Karpas-422 (cell line): ENCODE measurements around the gene TLK1. TPM values are rescaled to one million over a fixed set of nuclear protein-coding genes. Genes with fewer than 3 reads are reported as not detected.
"Not testable (repeated sequence)": the region's sequence is repeated elsewhere in the genome, so short reads cannot be mapped to it uniquely, and the experiment has no call there.

Experiments used
- DNase-seq: peaks from one replicate; pipeline ENCODE4 v3.0.0-alpha.2; 2015
- H2AFZ ChIP-seq: fragments of 200-600 bp; sonication (generic); 2 replicates; pipeline ENCODE4 v1.6.1; 2014; ENCODE audit warnings: antibody characterized with exemption, low read length, mixed read lengths
- H3K27ac ChIP-seq: fragments of 200-600 bp; sonication (generic); 2 replicates; pipeline ENCODE4 v1.5.1; 2014; ENCODE audit warnings: mild to moderate bottlenecking, low read length, moderate library complexity
- H3K27me3 ChIP-seq: fragments of 200-600 bp; sonication (generic); 2 replicates; pipeline ENCODE4 v1.6.1; 2014; ENCODE audit warnings: low read length, mixed read lengths
- H3K36me3 ChIP-seq: fragments of 200-600 bp; sonication (generic); 2 replicates; pipeline ENCODE4 v1.6.1; 2014; ENCODE audit warnings: low read length, mixed read lengths; ENCODE audit not compliant: insufficient read depth
- H3K4me1 ChIP-seq: fragments of 200-600 bp; sonication (generic); 2 replicates; pipeline ENCODE4 v1.6.1; 2014; ENCODE audit warnings: mild to moderate bottlenecking, low read length, mixed read lengths
- H3K4me2 ChIP-seq: fragments of 200-600 bp; sonication (generic); 2 replicates; pipeline ENCODE4 v1.6.1; 2014; ENCODE audit warnings: low read length, low read depth, mild to moderate bottlenecking; ENCODE audit not compliant: poor library complexity, severe bottlenecking
- H3K4me3 ChIP-seq: fragments of 200-600 bp; sonication (generic); 2 replicates; pipeline ENCODE4 v1.5.1; 2014; ENCODE audit warnings: mild to moderate bottlenecking, antibody characterized with exemption, low read length, mixed read lengths
- H3K79me2 ChIP-seq: fragments of 200-600 bp; sonication (generic); 2 replicates; pipeline ENCODE4 v1.6.1; 2014; ENCODE audit warnings: mild to moderate bottlenecking, low read length, mixed read lengths
- H3K9ac ChIP-seq: fragments of 200-600 bp; sonication (generic); 2 replicates; pipeline ENCODE4 v1.6.0; 2014; ENCODE audit warnings: low read length
- H3K9me2 ChIP-seq: fragments of 200-600 bp; sonication (generic), shearing (Covaris generic); replicated peaks from 2 replicates; pipeline ENCODE4 v1.6.0; 2014; ENCODE audit warnings: mild to moderate bottlenecking, low read length, moderate library complexity; ENCODE audit not compliant: insufficient read depth
- H3K9me3 ChIP-seq: fragments of 300-700, 200-600 bp; sonication (generic); 2 replicates; pipeline ENCODE4 v1.6.1; 2014; ENCODE audit warnings: low read length, mixed read lengths
- H4K20me1 ChIP-seq: fragments of 200-600 bp; sonication (generic); 2 replicates; pipeline ENCODE4 v1.6.1; 2014; ENCODE audit warnings: mild to moderate bottlenecking, antibody characterized with exemption, low read length, low read depth; ENCODE audit not compliant: insufficient read depth
- total RNA-seq: library from RNA; depleted of rRNA; stranded (reverse); fragments of >200 nt; shearing (Covaris generic); gene quantifications from 2 replicates; pipeline ENCODE4 v1.2.3, GENCODE V29; 2014; ENCODE audit warnings: low replicate concordance

TLK1 gene
- total RNA-seq, 1 experiment from 2014 or later = 22.8 TPM

DNA sequence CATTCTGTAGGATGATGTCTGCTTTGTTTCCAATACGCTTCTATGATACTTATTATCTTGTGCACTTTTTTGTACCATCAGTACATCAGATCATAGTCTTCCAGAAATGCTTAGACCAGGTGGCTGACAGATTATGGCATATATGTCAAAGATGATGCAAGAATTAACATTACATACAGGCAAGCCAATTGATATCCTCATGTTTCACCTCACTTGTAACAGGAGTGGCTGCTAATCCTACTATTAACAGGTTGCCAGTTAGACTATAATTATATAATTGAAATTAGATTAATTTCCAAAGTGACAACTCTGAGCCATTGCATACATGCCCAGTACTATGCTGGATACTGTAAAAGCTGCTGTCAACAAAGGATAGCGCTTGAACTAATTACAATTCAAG is 77.2 kb downstream of the TLK1 start:
- no peaks in the 10 kb centered on the region for H3K36me3 ChIP-seq
- DNase-seq = no peak
- no peak overlapping the region for H2AFZ ChIP-seq
- H3K9ac ChIP-seq = no peak overlapping the region
- H3K9me3 ChIP-seq = no peaks in the 10 kb centered on the region
- peaks cover 6% of the 10 kb centered on the region; the same call in 1 of the 2 replicates for H3K4me1 ChIP-seq
- no peaks in the 10 kb centered on the region for H4K20me1 ChIP-seq
- H3K4me3 ChIP-seq = no peak overlapping the region
- H3K4me2 ChIP-seq = no peak overlapping the region
- H3K79me2 ChIP-seq = peaks cover 85% of the 10 kb centered on the region
- H3K27ac ChIP-seq = no peak overlapping the region
- no peaks in the 10 kb centered on the region for H3K27me3 ChIP-seq
- H3K9me2 ChIP-seq = no peaks in the 10 kb centered on the region

DNA sequence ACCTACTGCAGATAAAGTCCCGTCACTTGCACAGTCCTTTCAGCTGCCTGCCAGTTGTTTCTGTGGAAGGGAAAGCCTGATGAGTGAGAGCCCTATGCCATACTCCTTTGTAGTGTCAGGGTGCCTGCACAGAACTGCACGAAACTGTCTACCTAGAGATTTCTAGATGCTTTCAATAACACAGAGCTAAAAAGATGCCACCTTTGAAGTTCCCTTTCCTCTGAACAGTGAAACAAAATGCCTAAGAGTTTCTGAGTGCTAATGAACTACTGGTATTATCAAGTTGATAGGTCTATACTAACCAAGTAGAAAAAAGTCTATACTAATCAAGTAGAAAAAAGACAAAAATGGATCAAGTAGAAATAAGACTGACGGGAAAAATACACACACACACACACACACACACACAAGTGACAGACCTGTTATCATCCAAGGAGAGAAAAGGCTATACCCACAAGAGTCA is 79.0 kb downstream of the TLK1 start:
- Histone ChIP-seq H3K27ac (no peak overlapping the region), H3K27me3 (no peaks in the 10 kb centered on the region), H3K79me2 (peaks cover 79% of the 10 kb centered on the region), H4K20me1 (no peaks in the 10 kb centered on the region), H3K4me1 (peaks cover 3% of the 10 kb centered on the region; the same call in 1 of the 2 replicates), H3K9ac (no peak overlapping the region), H2AFZ (no peak overlapping the region), H3K9me3 (no peaks in the 10 kb centered on the region), H3K4me2 (no peak overlapping the region), H3K9me2 (no peaks in the 10 kb centered on the region), H3K4me3 (no peak overlapping the region), H3K36me3 (no peaks in the 10 kb centered on the region)
- no peak for DNase-seq

DNA sequence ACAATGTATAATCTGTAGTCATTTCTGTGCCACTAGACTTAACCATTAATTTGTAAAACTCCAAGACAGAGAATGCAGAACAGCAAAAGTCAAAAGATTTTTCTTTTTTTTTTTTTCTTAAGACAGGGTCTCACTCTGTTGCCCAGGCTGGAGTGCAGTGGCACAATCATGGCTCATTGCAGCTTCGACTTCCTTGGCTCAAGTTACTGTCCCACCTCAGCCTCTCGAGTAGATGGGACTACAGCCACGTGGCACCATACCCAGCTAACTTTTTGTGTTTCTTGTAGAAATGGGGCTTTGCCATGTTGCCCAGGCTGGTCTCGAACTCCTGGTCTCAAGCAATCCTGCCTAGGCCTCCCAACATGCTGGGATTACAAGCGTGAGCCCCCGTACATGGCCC is 80.1 kb downstream of the TLK1 start:
- H3K9ac ChIP-seq = no peak overlapping the region
- H3K9me3 ChIP-seq = no peaks in the 10 kb centered on the region
- no peak overlapping the region for H3K4me2 ChIP-seq
- no peaks in the 10 kb centered on the region for H3K27me3 ChIP-seq
- no peak overlapping the region for H3K27ac ChIP-seq
- H3K79me2 ChIP-seq = peaks cover 77% of the 10 kb centered on the region
- H4K20me1 ChIP-seq = no peaks in the 10 kb centered on the region
- H3K4me1 ChIP-seq = 0 out of 2 replicates have a peak, but pooled peaks cover 3% of the 10 kb centered on the region
- no peak overlapping the region for H3K4me3 ChIP-seq
- H3K36me3 ChIP-seq = no peaks in the 10 kb centered on the region
- H3K9me2 ChIP-seq = no peaks in the 10 kb centered on the region
- H2AFZ ChIP-seq = no peak overlapping the region
- DNase-seq = no peak

DNA sequence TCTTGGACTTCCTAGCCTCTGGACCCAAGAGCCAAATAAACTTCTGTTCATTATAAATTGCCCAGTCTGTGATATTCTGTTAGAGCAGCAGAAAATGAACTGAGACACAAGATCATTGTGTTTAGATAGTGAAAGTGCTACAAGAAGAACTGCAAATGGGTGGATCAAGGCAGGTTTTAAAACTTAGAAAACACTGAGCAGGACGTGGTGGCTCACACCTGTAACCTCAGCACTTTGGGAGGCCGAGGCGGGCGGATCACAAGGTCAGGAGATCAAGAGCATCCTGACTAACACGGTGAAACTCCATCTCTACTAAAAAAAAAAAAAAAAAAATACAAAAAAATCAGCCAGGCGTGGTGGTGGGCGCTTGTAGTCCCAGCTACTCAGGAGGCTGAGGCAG is 84.3 kb downstream of the TLK1 start:
- H3K9me3 ChIP-seq, H3K27me3 ChIP-seq, H3K4me1 ChIP-seq, H3K27ac ChIP-seq, H4K20me1 ChIP-seq, H3K9ac ChIP-seq, DNase-seq, H3K36me3 ChIP-seq, H3K9me2 ChIP-seq, H2AFZ ChIP-seq, H3K4me3 ChIP-seq, H3K4me2 ChIP-seq: not testable (repeated sequence)
- peaks cover 65% of the 10 kb centered on the region for H3K79me2 ChIP-seq

DNA sequence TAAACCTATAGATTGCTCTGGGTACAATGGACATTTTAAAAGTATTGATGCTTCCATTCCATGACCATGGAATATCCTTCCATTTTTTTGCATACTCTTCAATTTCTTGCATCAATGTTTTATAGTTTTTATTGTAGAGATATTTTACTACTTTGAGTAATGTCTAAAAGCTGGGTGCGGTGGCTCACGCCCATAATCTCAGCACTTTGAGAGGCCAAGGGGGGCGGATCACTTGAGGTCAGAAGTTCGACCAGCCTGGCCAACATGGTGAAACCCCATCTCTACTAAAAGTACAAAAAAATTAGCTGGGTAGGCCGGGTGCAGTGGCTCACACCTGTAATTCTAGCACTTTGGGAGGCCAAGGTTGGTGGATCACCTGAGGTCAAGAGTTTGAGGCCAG is 88.5 kb downstream of the TLK1 start:
- Histone ChIP-seq H3K79me2 (peaks cover 75% of the 10 kb centered on the region), H4K20me1 (no peaks in the 10 kb centered on the region), H3K9ac (no peak overlapping the region), H3K36me3 (no peaks in the 10 kb centered on the region), H3K9me3 (no peaks in the 10 kb centered on the region), H3K27me3 (no peaks in the 10 kb centered on the region), H3K4me1 (no peaks in the 10 kb centered on the region), H2AFZ (no peak overlapping the region), H3K27ac (no peak overlapping the region), H3K9me2 (no peaks in the 10 kb centered on the region), H3K4me2 (no peak overlapping the region), H3K4me3 (no peak overlapping the region)
- DNase-seq = no peak

DNA sequence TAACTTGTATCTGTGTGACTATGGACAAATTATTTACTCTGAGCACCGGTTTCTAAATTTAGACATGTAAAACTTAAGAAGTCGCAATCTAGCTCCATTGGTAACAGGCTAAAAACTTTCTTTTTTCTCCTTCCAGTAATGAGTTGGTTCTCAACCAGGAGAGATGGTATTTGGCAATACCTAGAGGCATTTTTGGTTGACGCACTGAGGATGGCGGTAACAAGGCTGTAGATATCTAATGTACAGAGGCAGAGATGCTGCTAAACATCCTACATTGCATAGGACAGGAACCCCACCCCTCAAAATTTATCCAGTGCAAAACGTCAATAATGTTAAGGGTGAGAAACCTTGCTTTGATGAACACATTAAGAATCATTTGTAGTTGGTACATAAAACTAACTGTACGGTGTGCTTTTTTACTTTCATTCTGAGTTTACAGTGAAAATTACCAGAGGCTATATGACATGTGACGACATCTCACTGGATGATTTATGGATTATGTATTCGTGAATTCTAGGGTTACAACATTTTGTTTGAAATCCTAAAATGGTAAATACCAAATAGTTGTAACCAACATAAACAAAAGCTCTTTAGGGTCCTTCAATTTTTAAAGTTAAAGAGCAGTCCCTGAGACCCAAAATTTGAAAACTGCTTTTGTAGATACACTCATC is 91.3 kb downstream of the TLK1 start:
- no peaks in the 10 kb centered on the region for H3K36me3 ChIP-seq
- H3K4me1 ChIP-seq = no peaks in the 10 kb centered on the region
- H3K27me3 ChIP-seq = no peaks in the 10 kb centered on the region
- no peak for DNase-seq
- no peak overlapping the region for H2AFZ ChIP-seq
- peaks cover 70% of the 10 kb centered on the region for H3K79me2 ChIP-seq
- H3K27ac ChIP-seq = no peak overlapping the region
- H4K20me1 ChIP-seq = no peaks in the 10 kb centered on the region
- no peaks in the 10 kb centered on the region for H3K9me2 ChIP-seq
- no peak overlapping the region for H3K9ac ChIP-seq
- no peak overlapping the region for H3K4me2 ChIP-seq
- no peak overlapping the region for H3K4me3 ChIP-seq
- H3K9me3 ChIP-seq = no peaks in the 10 kb centered on the region

DNA sequence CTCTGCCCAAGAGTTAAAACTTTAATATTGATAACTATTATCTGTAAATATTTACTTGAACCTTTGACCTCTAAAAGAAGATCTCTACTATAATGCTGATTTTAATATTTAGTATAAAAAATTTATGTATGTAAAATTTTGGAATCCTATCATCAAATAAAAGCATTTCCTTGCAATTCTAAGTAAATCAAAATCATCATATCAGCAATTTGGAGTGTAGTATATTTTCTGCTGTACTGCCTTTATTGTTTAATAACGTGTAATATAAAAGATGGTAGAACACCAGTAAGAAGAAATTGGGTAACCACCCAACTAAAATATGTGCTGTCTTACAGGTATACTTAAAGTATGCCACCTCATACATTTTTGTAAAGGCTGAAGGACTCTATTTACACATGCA is 94.6 kb downstream of the TLK1 start:
- Histone ChIP-seq H3K79me2 (peaks cover 81% of the 10 kb centered on the region), H3K27ac (no peak overlapping the region), H3K4me3 (no peak overlapping the region), H2AFZ (no peak overlapping the region), H3K4me1 (no peaks in the 10 kb centered on the region), H3K4me2 (no peak overlapping the region), H3K36me3 (no peaks in the 10 kb centered on the region; the same call in 1 of the 2 replicates), H3K9me3 (no peaks in the 10 kb centered on the region), H4K20me1 (no peaks in the 10 kb centered on the region), H3K9me2 (no peaks in the 10 kb centered on the region), H3K9ac (no peak overlapping the region), H3K27me3 (no peaks in the 10 kb centered on the region)
- no peak for DNase-seq

DNA sequence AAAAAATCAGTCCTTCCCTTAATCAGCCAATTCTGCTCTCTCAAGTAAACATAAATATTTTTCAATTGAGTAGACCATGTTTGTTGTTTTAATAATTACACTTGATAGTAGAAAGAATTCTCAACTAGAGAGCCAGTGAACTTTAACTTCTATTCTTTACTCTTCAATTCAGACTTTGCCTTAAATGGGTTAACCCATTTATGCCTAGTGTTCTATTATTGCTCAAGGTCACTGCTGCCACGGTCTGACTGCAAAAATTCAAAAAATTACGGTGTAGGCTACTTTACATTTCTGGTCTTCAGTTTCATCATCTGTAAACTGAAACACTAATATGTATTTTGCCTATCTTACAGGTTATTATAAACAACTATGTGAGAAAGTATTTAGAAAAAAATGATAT is 103.1 kb downstream of the TLK1 start:
- Histone ChIP-seq H3K4me3 (no peak overlapping the region), H2AFZ (no peak overlapping the region), H3K4me1 (no peaks in the 10 kb centered on the region), H3K9me2 (no peaks in the 10 kb centered on the region), H3K27me3 (no peaks in the 10 kb centered on the region), H3K36me3 (peaks cover 47% of the 10 kb centered on the region), H3K9me3 (no peaks in the 10 kb centered on the region; the same call in 1 of the 2 replicates), H4K20me1 (no peaks in the 10 kb centered on the region), H3K4me2 (no peak overlapping the region), H3K27ac (no peak overlapping the region), H3K9ac (no peak overlapping the region), H3K79me2 (peaks cover 41% of the 10 kb centered on the region)
- no peak for DNase-seq
